PC-3 (cell line): Measurements from ENCODE around the gene RNH1.

Source experiments
- CTCF ChIP-seq: fragments of 300-600 bp; sonication (generic); conservative IDR thresholded peaks from 2 replicates; pipeline ENCODE4 v1.5.1; 2017; ENCODE audit warnings: antibody characterized with exemption, low read depth, mild to moderate bottlenecking, low read length
- EZH2 ChIP-seq: fragments of 300-600 bp; sonication (generic); IDR thresholded peaks from one replicate; pipeline ENCODE4 v1.6.1; 2017; ENCODE audit warnings: antibody characterized with exemption, mild to moderate bottlenecking, low read length; ENCODE audit not compliant: unreplicated experiment
- EZH2phosphoT487 ChIP-seq: fragments of 300-600 bp; sonication (generic); IDR thresholded peaks from 2 replicates; pipeline ENCODE4 v1.6.1; 2018; ENCODE audit warnings: mild to moderate bottlenecking, antibody characterized with exemption, low read length, borderline replicate concordance

DNA sequence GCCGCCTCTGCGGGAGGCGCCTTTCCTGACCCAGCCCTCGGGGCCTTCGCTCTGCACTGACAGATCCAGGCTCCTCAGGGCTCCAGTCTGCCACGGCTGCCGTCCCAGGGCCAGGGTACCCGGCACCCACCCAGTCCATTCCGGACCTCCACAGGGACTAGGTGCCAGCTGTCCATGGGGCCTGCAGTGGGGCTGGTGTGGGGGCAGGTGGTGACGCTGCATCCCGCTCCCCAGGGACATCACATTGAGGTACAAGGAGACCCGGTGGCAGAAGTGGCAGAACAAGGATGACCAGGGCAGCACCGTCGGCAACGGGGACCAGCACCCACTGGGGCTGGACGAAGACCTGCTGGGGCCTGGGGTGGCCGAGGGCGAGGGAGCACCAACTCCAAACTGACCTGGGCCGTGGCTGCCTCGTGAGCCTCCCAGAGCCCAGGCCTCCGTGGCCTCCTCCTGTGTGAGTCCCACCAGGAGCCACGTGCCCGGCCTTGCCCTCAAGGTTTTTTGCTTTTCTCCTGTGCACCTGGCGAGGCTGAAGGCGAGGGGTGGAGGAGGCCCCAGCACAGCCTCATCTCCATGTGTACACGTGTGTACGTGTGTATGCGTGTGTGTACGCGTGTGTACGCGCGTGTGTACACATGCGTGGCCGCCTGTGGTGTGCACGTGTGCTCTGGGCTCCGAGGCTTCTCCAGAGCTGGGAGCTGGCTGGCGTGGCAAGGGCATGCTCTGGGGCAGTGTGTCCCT lies 16.7 kb downstream of the RNH1 start:
- TF ChIP-seq CTCF, result no peak
- no peak for TF ChIP-seq EZH2
- TF ChIP-seq EZH2phosphoT487, result no peak
